H1 (cell line): ENCODE results near the gene PSD2. TPM values are rescaled to one million over a fixed set of nuclear protein-coding genes. Genes with fewer than 3 reads are reported as not detected.

Source experiments
- CTCF ChIA-PET: fragments of 300-600 bp; sonication (Branson Sonifier 250); formaldehyde crosslinking; loops from one replicate; lab custom pipeline; 2021; ENCODE audit not compliant: partially characterized antibody; lab: Charles Lee
- POLR2A ChIA-PET: fragments of 300-600 bp; sonication (Branson Sonifier 250); formaldehyde crosslinking; loops from one replicate; lab custom pipeline; 2021; ENCODE audit warnings: inconsistent platforms; ENCODE audit not compliant: partially characterized antibody; lab: Charles Lee
- DNase-seq, 2 experiments: peaks; one replicate each; pipeline versions ENCODE4 v3.0.0 to v3.0.0-alpha.2; 2010 to 2022; ENCODE audit warnings: low spot score in 2 of 2, low read depth in 1 of 2, mixed read lengths in 1 of 2
- FAIRE-seq: peaks from 2 replicates; lab custom pipeline; 2011; peaks lifted over from hg19 to GRCh38; lab: Jason Lieb, UNC
- H2AFZ ChIP-seq: 2 replicates; pipeline ENCODE4 v1.8.1; 2012; ENCODE audit warnings: low read length, inconsistent platforms
- H2AK5ac ChIP-seq: 2 replicates; pipeline ENCODE4 v1.6.1; 2013; ENCODE audit warnings: low read depth, low read length
- H2BK120ac ChIP-seq: replicated peaks from 2 replicates; pipeline ENCODE3; 2013; ENCODE audit warnings: low read depth, low read length, inconsistent platforms
- H2BK12ac ChIP-seq: 2 replicates; pipeline ENCODE4 v1.6.1; 2013; ENCODE audit warnings: low read depth, low read length
- H2BK15ac ChIP-seq: 2 replicates; pipeline ENCODE4 v1.6.1; 2013; ENCODE audit warnings: low read length
- H2BK20ac ChIP-seq: 2 replicates; pipeline ENCODE4 v1.6.1; 2013; ENCODE audit warnings: low read length
- H2BK5ac ChIP-seq: 2 replicates; pipeline ENCODE4 v1.6.1; 2013; ENCODE audit warnings: low read depth, low read length
- H3K14ac ChIP-seq: 2 replicates; pipeline ENCODE4 v1.6.1; 2013; ENCODE audit warnings: inconsistent platforms; ENCODE audit not compliant: insufficient read length
- H3K18ac ChIP-seq: 2 replicates; pipeline ENCODE4 v1.6.1; 2013; ENCODE audit warnings: low read length; ENCODE audit errors: extremely low read depth
- H3K23ac ChIP-seq: 2 replicates; pipeline ENCODE4 v1.6.1; 2013; ENCODE audit warnings: inconsistent platforms; ENCODE audit not compliant: insufficient read length
- H3K23me2 ChIP-seq: 2 replicates; pipeline ENCODE4 v1.6.1; 2013; ENCODE audit warnings: low read depth, low read length
- H3K27ac ChIP-seq: 2 replicates; pipeline ENCODE4 v1.6.1; 2011; ENCODE audit warnings: low read depth, low read length, inconsistent platforms
- H3K27me3 ChIP-seq, 4 experiments: replicated peaks in 1 of 4; 1 replicate in 1 of 4; 2 replicates in 3 of 4; pipeline versions ENCODE4 v1.6.1 to v1.8.1; 2011 to 2013; ENCODE audit warnings: low read length in 3 of 4, mild to moderate bottlenecking in 3 of 4, inconsistent platforms in 2 of 4, mixed read lengths in 2 of 4, moderate library complexity in 1 of 4; ENCODE audit not compliant: control insufficient read depth in 3 of 4, insufficient read depth in 3 of 4; ENCODE audit errors: extremely low read depth in 1 of 4
- H3K36me3 ChIP-seq, 4 experiments: 2 replicates each; pipeline versions ENCODE4 v1.6.1 to v1.8.1; 2011 to 2013; ENCODE audit warnings: mild to moderate bottlenecking in 4 of 4, low read length in 3 of 4, moderate library complexity in 2 of 4, control low read depth in 1 of 4, inconsistent platforms in 1 of 4; ENCODE audit not compliant: insufficient read depth in 4 of 4, control insufficient read depth in 2 of 4
- H3K4ac ChIP-seq: replicated peaks from 2 replicates; pipeline ENCODE3; 2013; ENCODE audit warnings: low read length, low read depth, mixed read lengths, inconsistent platforms; ENCODE audit not compliant: insufficient read length
- H3K4me1 ChIP-seq, 4 experiments: replicated peaks in 1 of 4; 1 replicate in 1 of 4; 2 replicates in 3 of 4; pipeline versions ENCODE4 v1.6.1 to v1.8.1; 2011 to 2013; ENCODE audit warnings: low read length in 3 of 4, inconsistent platforms in 2 of 4, mixed read lengths in 1 of 4; ENCODE audit not compliant: insufficient read depth in 4 of 4, control insufficient read depth in 3 of 4
- H3K4me2 ChIP-seq, 2 experiments: 2 replicates each; pipeline versions ENCODE4 v1.6.1 to v1.8.1; 2011 to 2013; ENCODE audit warnings: low read depth in 2 of 2, low read length in 2 of 2, control low read depth in 1 of 2, inconsistent platforms in 1 of 2, mild to moderate bottlenecking in 1 of 2; ENCODE audit not compliant: insufficient read depth in 1 of 2
- H3K4me3 ChIP-seq, 4 experiments: fragments of 200-600, 300-600 bp in 1 of 4; sonication (generic), shearing (Covaris generic), sonication (Bioruptor Twin) in 1 of 4; 2 replicates each; pipeline versions ENCODE4 v1.5.1 to v1.8.1; 2011 to 2016; ENCODE audit warnings: low read length in 4 of 4, low read depth in 3 of 4, control low read depth in 2 of 4, inconsistent platforms in 2 of 4, mild to moderate bottlenecking in 2 of 4, mixed read lengths in 1 of 4, moderate library complexity in 1 of 4; ENCODE audit not compliant: insufficient read depth in 2 of 4; ENCODE audit errors: extremely low read depth in 1 of 4
- H3K56ac ChIP-seq: replicated peaks from 2 replicates; pipeline ENCODE3; 2013; ENCODE audit warnings: low read depth, mild to moderate bottlenecking, mixed read lengths, low read length, inconsistent platforms; ENCODE audit not compliant: insufficient read length
- H3K79me1 ChIP-seq: 2 replicates; pipeline ENCODE4 v1.6.1; 2013; ENCODE audit warnings: low read depth, low read length, control low read depth
- H3K79me2 ChIP-seq, 2 experiments: 2 replicates each; pipeline versions ENCODE4 v1.6.1 to v1.8.1; 2012 to 2013; ENCODE audit warnings: low read length in 2 of 2, mild to moderate bottlenecking in 2 of 2, inconsistent platforms in 1 of 2; ENCODE audit not compliant: insufficient read depth in 2 of 2, control insufficient read depth in 1 of 2
- H3K9ac ChIP-seq, 4 experiments: replicated peaks in 1 of 4; 1 replicate in 1 of 4; 2 replicates in 3 of 4; pipeline versions ENCODE4 v1.6.1 to v1.8.1; 2011 to 2013; ENCODE audit warnings: low read depth in 3 of 4, low read length in 3 of 4, control low read depth in 2 of 4, mild to moderate bottlenecking in 2 of 4, moderate library complexity in 2 of 4, inconsistent platforms in 1 of 4; ENCODE audit errors: extremely low read depth in 1 of 4
- H3K9me3 ChIP-seq, 2 experiments: 2 replicates each; pipeline versions ENCODE4 v1.6.1 to v1.8.1; 2012 to 2013; ENCODE audit warnings: mild to moderate bottlenecking in 2 of 2, moderate library complexity in 2 of 2, control low read depth in 1 of 2, inconsistent platforms in 1 of 2, low read depth in 1 of 2, low read length in 1 of 2, mixed read lengths in 1 of 2; ENCODE audit not compliant: insufficient read depth in 2 of 2
- H4K20me1 ChIP-seq, 2 experiments: replicated peaks in 1 of 2; 2 replicates each; pipeline versions ENCODE3 to v1.8.1; 2011 to 2013; ENCODE audit warnings: inconsistent platforms in 2 of 2, low read length in 2 of 2, mild to moderate bottlenecking in 1 of 2; ENCODE audit not compliant: insufficient read depth in 2 of 2, control insufficient read depth in 1 of 2
- H4K5ac ChIP-seq: 2 replicates; pipeline ENCODE4 v1.6.1; 2013; ENCODE audit warnings: low read length, low read depth, mixed read lengths, inconsistent platforms; ENCODE audit not compliant: insufficient read length
- H4K8ac ChIP-seq: 2 replicates; pipeline ENCODE4 v1.8.0; 2013; ENCODE audit warnings: mild to moderate bottlenecking, moderate library complexity, low read length, inconsistent platforms; ENCODE audit not compliant: insufficient read depth; ENCODE audit errors: extremely low read depth
- H4K91ac ChIP-seq: replicated peaks from 2 replicates; pipeline ENCODE3; 2013; ENCODE audit warnings: low read length, mixed read lengths, inconsistent platforms; ENCODE audit not compliant: insufficient read length
- BRCA1 ChIP-seq: IDR thresholded peaks from 2 replicates; pipeline ENCODE4 v1.6.1; 2012; ENCODE audit warnings: low read depth, low read length, improper control_type of control experiment
- CHD1 ChIP-seq: IDR thresholded peaks from 2 replicates; pipeline ENCODE4 v1.6.1; 2012; ENCODE audit warnings: low read depth, low read length, improper control_type of control experiment
- CREB1 ChIP-seq: IDR thresholded peaks from 2 replicates; pipeline ENCODE4 v1.6.1; 2012; ENCODE audit warnings: inconsistent platforms
- CTCF ChIP-seq, 3 experiments: IDR thresholded peaks; 1 replicate in 2 of 3; 2 replicates in 1 of 3; pipeline versions ENCODE4 v1.5.1 to v1.6.1; 2011; ENCODE audit warnings: low read length in 3 of 3, mild to moderate bottlenecking in 3 of 3, inconsistent platforms in 2 of 3, low read depth in 1 of 3, moderate library complexity in 1 of 3; ENCODE audit not compliant: insufficient read depth in 1 of 3; ENCODE audit errors: control extremely low read depth in 1 of 3
- FOSL1 ChIP-seq: IDR thresholded peaks from 2 replicates; pipeline ENCODE4 v1.6.1; 2011; ENCODE audit warnings: mild to moderate bottlenecking, low read depth, low read length, moderate library complexity; ENCODE audit not compliant: insufficient read depth
- KDM1A ChIP-seq: fragments of 200-600, 300-600 bp; sonication (generic); IDR thresholded peaks from 2 replicates; pipeline ENCODE4 v1.7.1; 2016; ENCODE audit warnings: mild to moderate bottlenecking, low read length, borderline replicate concordance
- SAP30 ChIP-seq: fragments of 300-600 bp; sonication (generic); IDR thresholded peaks from 2 replicates; pipeline ENCODE4 v1.7.1; 2012; ENCODE audit warnings: low read length, moderate library complexity, mild to moderate bottlenecking, inconsistent platforms; ENCODE audit not compliant: insufficient read depth, insufficient replicate concordance
- SIX5 ChIP-seq: IDR thresholded peaks from 2 replicates; pipeline ENCODE4 v1.6.1; 2011; ENCODE audit warnings: mild to moderate bottlenecking, low read depth, low read length
- SRF ChIP-seq: IDR thresholded peaks from 2 replicates; pipeline ENCODE4 v1.6.1; 2011; ENCODE audit warnings: mild to moderate bottlenecking, low read depth, low read length, moderate library complexity
- TEAD4 ChIP-seq: IDR thresholded peaks from 2 replicates; pipeline ENCODE4 v1.6.1; 2012; ENCODE audit warnings: low read depth, low read length, inconsistent platforms, mixed read lengths
- WGBS, 2 experiments: shearing (Covaris generic) in 1 of 2; methylation state at CpG; one replicate each; pipeline versions ENCODE4 v1.1.6 to v1.1.7; 2013 to 2015; ENCODE audit warnings: low lambda C conversion rate in 2 of 2, mixed read lengths in 2 of 2, inconsistent platforms in 1 of 2, low coverage in 1 of 2, missing lambda C conversion rate in 1 of 2; ENCODE audit not compliant: insufficient replicate concordance in 2 of 2, insufficient coverage in 1 of 2, insufficient read length in 1 of 2; ENCODE audit errors: extremely low coverage in 1 of 2, missing lambda C conversion rate in 1 of 2; 5-methylcytosine and 5-hydroxymethylcytosine counted together
- polyA plus RNA-seq, 7 experiments: library from polyadenylated mRNA; depleted of rRNA in 3 of 7; stranded (reverse) in 5 of 7; unstranded in 2 of 7; fragments of >200 nt in 5 of 7; fragments of 200-250 nt in 2 of 7; gene quantifications; 1 replicate in 5 of 7; 2 replicates in 1 of 7; 4 replicates in 1 of 7; pipeline versions ENCODE4 v1.2.1 to v1.2.3, GENCODE V29; 2011 to 2013; ENCODE audit warnings: missing spikeins in 2 of 7, mixed read lengths in 2 of 7
- total RNA-seq: library from RNA; stranded (reverse); fragmentation: NEBNext Ultra II Directional; extraction: Animal tissue kit (Norgen Biotek cat#: 25700); gene quantifications from 2 replicates; pipeline ENCODE4 v1.2.1, GENCODE V29; 2021
- TF ChIP-seq, protein P1 (sequence below): IDR thresholded peaks from 2 replicates; pipeline ENCODE4 v1.6.1; 2011; ENCODE audit warnings: low read length, improper control_type of control experiment

PSD2 gene
- total and polyA plus RNA-seq, 2 of the 8 experiments (the other 6 are each of a cell fraction or from before 2014, with no cell fraction given): 0.06 to 0.14 TPM

DNA sequence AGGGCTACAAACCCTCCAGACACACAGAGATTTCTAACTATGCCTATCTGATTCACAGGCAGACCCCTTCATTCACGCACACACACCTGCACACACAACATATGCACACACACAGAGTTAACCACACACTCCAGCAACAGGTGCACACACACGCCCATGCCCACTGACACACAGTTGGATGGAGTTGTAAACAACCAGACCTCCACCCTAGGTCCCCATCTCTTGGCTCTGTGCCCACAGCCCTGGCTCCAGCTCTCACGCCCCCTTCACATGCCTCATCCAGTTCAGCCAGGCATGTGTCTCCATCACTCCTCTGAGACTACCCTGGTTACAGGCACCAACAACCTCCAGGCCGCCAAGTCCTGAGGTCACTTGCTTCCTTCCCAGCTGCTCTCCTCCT lies 61.1 kb downstream of the PSD2 start:
- Histone ChIP-seq H3K14ac (no peak overlapping the region), H3K4me1 (no peaks in the 10 kb centered on the region), H3K9ac (no peak overlapping the region), H3K79me2 (no peaks in the 10 kb centered on the region), H3K23ac (no peak overlapping the region), H4K20me1 (no peaks in the 10 kb centered on the region), H4K91ac (no peak overlapping the region), H2BK5ac (no peak overlapping the region), H3K36me3 (no peaks in the 10 kb centered on the region), H3K23me2 (0 out of 2 replicates have a peak, but pooled peaks cover 3% of the 10 kb centered on the region), H2BK120ac (no peak overlapping the region), H2AK5ac (0 out of 2 replicates have a peak overlapping the region, but pooled peaks have one; percentile 32), H2AFZ (no peak overlapping the region), H3K79me1 (no peaks in the 10 kb centered on the region), H3K27me3 (peaks cover 0 to 7% (median 0%) of the 10 kb centered on the region in 4 experiments; a peak in 2 of 7 replicates), H3K18ac (no peak overlapping the region), H3K4me3 (no peak overlapping the region), H2BK12ac (no peak overlapping the region), H3K9me3 (no peaks in the 10 kb centered on the region), H2BK15ac (no peak overlapping the region), H4K8ac (no peak overlapping the region), H4K5ac (no peak overlapping the region), H3K27ac (no peak overlapping the region), H2BK20ac (no peak overlapping the region), H3K4ac (no peak overlapping the region), H3K56ac (no peak overlapping the region), H3K4me2 (no peak overlapping the region)
- no peak for FAIRE-seq
- 85% methylated on average over 4 of the region's 4 CpGs; no CpG with 5 or more reads in 1 of the 2 experiments for WGBS, 2 experiments
- POLR2A ChIA-PET: no interaction called here
- CTCF ChIA-PET: interaction anchor here (0.7 to 13.2 kb wide), 5 partner anchors 13 to 113 kb away, joined by 4 to 173 read pairs (median 16); no protein-coding TSS in a partner anchor
- DNase-seq: no peak
- no peak for TF ChIP-seq CREB1
- TF ChIP-seq SAP30: no peak
- TF ChIP-seq CTCF (IDR thresholded peaks at IDR 0.05; ENCODE audit: control extremely low read depth in 1 of 3, insufficient read depth in 1 of 3, low read depth in 1 of 3, low read length in 3 of 3): no peak
- TF ChIP-seq, protein P1, sequence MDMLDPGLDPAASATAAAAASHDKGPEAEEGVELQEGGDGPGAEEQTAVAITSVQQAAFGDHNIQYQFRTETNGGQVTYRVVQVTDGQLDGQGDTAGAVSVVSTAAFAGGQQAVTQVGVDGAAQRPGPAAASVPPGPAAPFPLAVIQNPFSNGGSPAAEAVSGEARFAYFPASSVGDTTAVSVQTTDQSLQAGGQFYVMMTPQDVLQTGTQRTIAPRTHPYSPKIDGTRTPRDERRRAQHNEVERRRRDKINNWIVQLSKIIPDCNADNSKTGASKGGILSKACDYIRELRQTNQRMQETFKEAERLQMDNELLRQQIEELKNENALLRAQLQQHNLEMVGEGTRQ: no peak
- TF ChIP-seq BRCA1: no peak
- TF ChIP-seq FOSL1: no peak
- no peak for TF ChIP-seq SIX5
- no peak for TF ChIP-seq SRF
- TF ChIP-seq TEAD4: no peak
- no peak for TF ChIP-seq CHD1
- no peak for TF ChIP-seq KDM1A
